HEK293 (cell line): ENCODE data around the gene RNF145.

Experiments used
- CTCF ChIP-seq: fragments of 450-650 bp; formaldehyde crosslinking; IDR thresholded peaks from 2 replicates; pipeline ENCODE4 v1.5.1; 2016; ENCODE audit warnings: missing biosample characterization, missing genetic modification characterization
- ELK4 ChIP-seq: IDR thresholded peaks from 2 replicates; pipeline ENCODE4 v1.6.1; 2011; ENCODE audit warnings: mild to moderate bottlenecking, low read depth, low read length, borderline replicate concordance
- REPIN1 ChIP-seq: fragments of 450-650 bp; formaldehyde crosslinking; IDR thresholded peaks from 2 replicates; pipeline ENCODE4 v1.5.1; 2017; ENCODE audit warnings: missing biosample characterization, missing genetic modification characterization, low read depth
- ZBTB11 ChIP-seq: fragments of 450-650 bp; formaldehyde crosslinking; conservative IDR thresholded peaks from 2 replicates; pipeline ENCODE4 v1.5.1; 2016; ENCODE audit warnings: low read depth, missing biosample characterization, missing genetic modification characterization
- ZBTB49 ChIP-seq: fragments of 450-650 bp; formaldehyde crosslinking; IDR thresholded peaks from 2 replicates; pipeline ENCODE4 v1.5.1; 2016; ENCODE audit warnings: missing biosample characterization, missing genetic modification characterization, low read depth
- ZNF121 ChIP-seq: fragments of 450-650 bp; formaldehyde crosslinking; IDR thresholded peaks from 2 replicates; pipeline ENCODE4 v1.5.1; 2016; ENCODE audit warnings: missing biosample characterization, missing genetic modification characterization
- ZNF146 ChIP-seq: fragments of 450-650 bp; formaldehyde crosslinking; IDR thresholded peaks from 2 replicates; pipeline ENCODE4 v1.5.1; 2016; ENCODE audit warnings: missing biosample characterization, missing genetic modification characterization
- ZNF311 ChIP-seq: fragments of 450-650 bp; formaldehyde crosslinking; IDR thresholded peaks from 2 replicates; pipeline ENCODE4 v1.5.1; 2017; ENCODE audit warnings: missing biosample characterization, missing genetic modification characterization, borderline replicate concordance
- ZNF610 ChIP-seq: fragments of 450-650 bp; formaldehyde crosslinking; IDR thresholded peaks from 2 replicates; pipeline ENCODE4 v1.5.1; 2016; ENCODE audit warnings: missing biosample characterization, missing genetic modification characterization, borderline replicate concordance

GRCh38 chr5:159240301-159240870 lies 31.0 kb upstream of the RNF145 start:
- TF ChIP-seq ZBTB11 (tag by site-specific recombination) = no peak
- no peak for TF ChIP-seq ZNF311 (tag by site-specific recombination)
- no peak for TF ChIP-seq ZNF121 (tag by site-specific recombination)
- no peak for TF ChIP-seq ZNF610
- TF ChIP-seq ELK4 = no peak
- TF ChIP-seq CTCF = no peak
- no peak for TF ChIP-seq ZNF146
- no peak for TF ChIP-seq ZBTB49 (tag by site-specific recombination)
- no peak for TF ChIP-seq REPIN1 (tag by site-specific recombination)
